ENCODE results near the gene SLC29A3.

SLC29A3 gene

GRCh38 chr10:71278691-71279588, 40.1 kb upstream of the SLC29A3 start:
- peaks cover 0 to 5% of the 10 kb centered on the region in 2 donors for H3K27me3 Mint-ChIP-seq
- no peaks in the 10 kb centered on the region for H3K4me1 Mint-ChIP-seq (ENCODE audit: low read depth in 2 of 2)
- no peak overlapping the region for H3K27ac Mint-ChIP-seq
- ATAC-seq (replicated peaks): no peak
- no peaks in the 10 kb centered on the region for H3K9me3 Mint-ChIP-seq
- H3K36me3 Mint-ChIP-seq (ENCODE audit: insufficient read depth): no peaks in the 10 kb centered on the region
- no peak overlapping the region for H3K4me3 Mint-ChIP-seq
- no peak for DNase-seq

DNA sequence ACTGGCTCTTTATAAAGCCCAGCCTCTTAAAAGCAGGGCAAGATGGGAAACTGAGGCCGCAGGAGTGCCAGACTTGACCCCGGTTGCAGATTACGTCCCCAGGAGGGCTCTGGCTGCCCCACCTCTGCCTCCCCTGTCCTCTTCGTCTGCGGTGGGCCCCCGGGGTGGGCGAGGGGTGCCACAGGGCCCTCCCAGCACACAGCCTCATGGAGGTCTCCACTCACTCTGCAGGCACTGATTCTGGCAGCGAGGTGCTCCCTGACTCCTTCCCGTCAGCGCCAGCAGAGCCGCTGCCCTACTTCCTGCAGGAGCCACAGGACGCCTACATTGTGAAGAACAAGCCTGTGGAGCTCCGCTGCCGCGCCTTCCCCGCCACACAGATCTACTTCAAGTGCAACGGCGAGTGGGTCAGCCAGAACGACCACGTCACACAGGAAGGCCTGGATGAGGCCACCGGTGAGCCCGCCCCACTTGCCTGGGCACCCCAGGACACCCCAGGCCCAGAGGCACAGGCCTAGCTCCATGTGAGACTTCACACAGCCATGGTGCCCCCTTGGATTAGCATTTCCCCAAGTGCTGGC, 39.4 kb upstream of the SLC29A3 start:
- Mint-ChIP-seq H3K9me3 (no peaks in the 10 kb centered on the region), H3K27me3 (peaks cover 0 to 9% of the 10 kb centered on the region in 2 donors), H3K4me3 (no peak overlapping the region), H3K4me1 (ENCODE audit: low read depth in 2 of 2) (no peaks in the 10 kb centered on the region), H3K27ac (no peak overlapping the region), H3K36me3 (ENCODE audit: insufficient read depth) (no peaks in the 10 kb centered on the region)
- DNase-seq (no peak), ATAC-seq (replicated peaks) (no peak)

DNA sequence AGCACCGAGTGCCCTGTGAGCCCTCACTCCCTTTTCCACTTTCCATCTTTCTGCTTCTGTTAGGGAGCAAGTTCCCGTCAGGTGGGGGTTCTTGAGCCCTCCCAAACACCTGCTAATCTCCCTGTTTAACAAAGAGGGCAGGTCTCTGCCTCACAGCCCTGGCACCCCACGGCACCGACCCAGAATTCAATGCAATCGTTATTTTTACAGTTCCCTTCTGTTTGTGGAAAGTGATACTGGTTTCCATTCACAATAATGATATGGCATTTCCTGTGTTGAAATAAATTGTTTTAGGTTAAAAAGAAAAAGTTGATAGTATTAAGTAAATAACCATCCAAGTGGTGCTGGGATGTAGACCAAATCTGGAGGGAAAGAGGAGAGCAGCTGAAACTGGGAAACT, 38.8 kb upstream of the SLC29A3 start:
- Mint-ChIP-seq H3K36me3 (ENCODE audit: insufficient read depth) (no peaks in the 10 kb centered on the region), H3K4me1 (ENCODE audit: low read depth in 2 of 2) (no peaks in the 10 kb centered on the region), H3K27ac (no peak overlapping the region), H3K27me3 (peaks cover 0 to 9% of the 10 kb centered on the region in 2 donors), H3K9me3 (no peaks in the 10 kb centered on the region), H3K4me3 (no peak overlapping the region)
- ATAC-seq (replicated peaks) (no peak), DNase-seq (no peak)

GRCh38 chr10:71280825-71281224, 38.2 kb upstream of the SLC29A3 start:
- DNase-seq (no peak), ATAC-seq (replicated peaks) (no peak)
- H3K27me3 Mint-ChIP-seq: peaks cover 0 to 9% of the 10 kb centered on the region in 2 donors
- no peaks in the 10 kb centered on the region for H3K36me3 Mint-ChIP-seq (ENCODE audit: insufficient read depth)
- H3K9me3 Mint-ChIP-seq: no peaks in the 10 kb centered on the region
- no peaks in the 10 kb centered on the region for H3K4me1 Mint-ChIP-seq (ENCODE audit: low read depth in 2 of 2)
- H3K27ac Mint-ChIP-seq: peak overlapping the region in 1 of 2 donors; percentile 3
- no peak overlapping the region for H3K4me3 Mint-ChIP-seq

GRCh38 chr10:71281646-71282322, 37.3 kb upstream of the SLC29A3 start:
- Mint-ChIP-seq H3K27ac (no peak overlapping the region), H3K27me3 (peaks cover 0 to 9% of the 10 kb centered on the region in 2 donors), H3K36me3 (ENCODE audit: insufficient read depth) (no peaks in the 10 kb centered on the region), H3K4me1 (ENCODE audit: low read depth in 2 of 2) (no peaks in the 10 kb centered on the region), H3K4me3 (no peak overlapping the region), H3K9me3 (no peaks in the 10 kb centered on the region)
- no peak for DNase-seq
- no peak for ATAC-seq (replicated peaks)

GRCh38 chr10:71282323-71282680, 36.8 kb upstream of the SLC29A3 start:
- Mint-ChIP-seq H3K36me3 (ENCODE audit: insufficient read depth) (no peaks in the 10 kb centered on the region), H3K4me3 (no peak overlapping the region), H3K27ac (no peak overlapping the region), H3K27me3 (peaks cover 0 to 9% of the 10 kb centered on the region in 2 donors), H3K9me3 (no peaks in the 10 kb centered on the region), H3K4me1 (ENCODE audit: low read depth in 2 of 2) (no peaks in the 10 kb centered on the region)
- DNase-seq: no peak
- ATAC-seq (replicated peaks): no peak

DNA sequence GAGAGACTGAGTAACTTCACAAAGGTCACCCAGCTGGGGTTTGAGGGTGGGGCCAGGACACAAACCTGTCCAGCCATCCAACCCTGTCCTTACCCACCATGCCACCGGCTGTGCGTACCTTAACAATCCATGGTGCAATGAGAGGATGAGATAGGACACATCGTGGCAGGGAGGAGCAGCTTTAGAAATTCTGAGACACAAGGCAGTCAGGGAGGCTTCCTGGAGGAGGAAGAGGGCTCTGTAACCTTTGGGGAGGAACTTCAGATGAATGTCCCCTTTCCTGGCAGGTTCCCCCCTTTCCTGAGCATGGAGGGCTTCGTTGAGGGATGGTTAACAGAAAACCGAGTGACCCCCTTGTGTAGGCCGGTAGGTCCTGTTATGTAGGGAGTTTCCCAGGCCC, 35.6 kb upstream of the SLC29A3 start:
- no peak overlapping the region for H3K27ac Mint-ChIP-seq

GRCh38 chr10:71283876-71284275, 35.2 kb upstream of the SLC29A3 start:
- H3K27ac Mint-ChIP-seq: no peak overlapping the region
- peaks cover 0 to 21% of the 10 kb centered on the region in 2 donors for H3K27me3 Mint-ChIP-seq
- H3K4me3 Mint-ChIP-seq: no peak overlapping the region
- no peaks in the 10 kb centered on the region for H3K4me1 Mint-ChIP-seq (ENCODE audit: low read depth in 2 of 2)
- H3K36me3 Mint-ChIP-seq (ENCODE audit: insufficient read depth): no peaks in the 10 kb centered on the region
- H3K9me3 Mint-ChIP-seq: no peaks in the 10 kb centered on the region
- DNase-seq (no peak), ATAC-seq (replicated peaks) (no peak)

More for the DNA sequence above, 35.6 kb upstream of the SLC29A3 start:
- H3K9me3 Mint-ChIP-seq: no peaks in the 10 kb centered on the region
- H3K4me1 Mint-ChIP-seq (ENCODE audit: low read depth in 2 of 2): no peaks in the 10 kb centered on the region
- H3K4me3 Mint-ChIP-seq: no peak overlapping the region
- H3K27me3 Mint-ChIP-seq: peaks cover 0 to 17% of the 10 kb centered on the region in 2 donors
- no peak for DNase-seq
- ATAC-seq (replicated peaks): no peak
- no peaks in the 10 kb centered on the region for H3K36me3 Mint-ChIP-seq (ENCODE audit: insufficient read depth)

- Mint-ChIP-seq H3K27ac (no peak overlapping the region), H3K4me1 (ENCODE audit: low read depth in 2 of 2) (no peaks in the 10 kb centered on the region), H3K36me3 (ENCODE audit: insufficient read depth) (no peaks in the 10 kb centered on the region), H3K9me3 (no peaks in the 10 kb centered on the region), H3K4me3 (no peak overlapping the region), H3K27me3 (peaks cover 0 to 21% of the 10 kb centered on the region in 2 donors)
- no peak for ATAC-seq (replicated peaks)
- DNase-seq: no peak
Observed at GRCh38 chr10:71284544-71285179, 34.4 kb upstream of the SLC29A3 start.

- ATAC-seq (replicated peaks) (peak; percentile 42), DNase-seq (no peak)
- H3K27ac Mint-ChIP-seq: no peak overlapping the region
- peaks cover 0 to 21% of the 10 kb centered on the region in 2 donors for H3K27me3 Mint-ChIP-seq
- no peaks in the 10 kb centered on the region for H3K9me3 Mint-ChIP-seq
- H3K36me3 Mint-ChIP-seq (ENCODE audit: insufficient read depth): no peaks in the 10 kb centered on the region
- H3K4me3 Mint-ChIP-seq: no peak overlapping the region
- H3K4me1 Mint-ChIP-seq (ENCODE audit: low read depth in 2 of 2): no peaks in the 10 kb centered on the region
Observed at GRCh38 chr10:71285180-71285545, 33.9 kb upstream of the SLC29A3 start.

DNA sequence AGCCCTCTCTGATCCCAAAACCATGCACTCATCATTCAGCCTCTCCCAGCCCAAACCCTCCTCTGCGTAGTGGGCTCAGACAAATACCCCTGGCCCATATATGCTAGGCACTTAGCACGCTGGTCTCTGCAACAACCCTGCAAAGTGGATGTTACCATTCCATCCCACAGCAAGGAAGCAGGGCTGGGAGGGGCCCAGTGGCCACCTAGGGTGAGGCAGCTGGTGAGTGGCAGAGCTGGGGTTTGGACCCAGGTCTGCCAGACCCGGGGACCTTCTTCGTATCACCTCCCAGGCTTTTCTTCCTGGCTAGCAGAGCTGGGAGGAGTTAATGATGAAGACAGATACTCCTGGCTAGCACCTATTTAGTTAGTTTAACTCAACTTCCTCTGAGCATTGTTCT, 33.1 kb upstream of the SLC29A3 start:
- Mint-ChIP-seq H3K27ac (no peak overlapping the region), H3K36me3 (ENCODE audit: insufficient read depth) (no peaks in the 10 kb centered on the region), H3K9me3 (no peaks in the 10 kb centered on the region), H3K4me1 (ENCODE audit: low read depth in 2 of 2) (no peaks in the 10 kb centered on the region), H3K4me3 (no peak overlapping the region), H3K27me3 (peaks cover 0 to 21% of the 10 kb centered on the region in 2 donors)
- no peak for DNase-seq
- no peak for ATAC-seq (replicated peaks)

DNA sequence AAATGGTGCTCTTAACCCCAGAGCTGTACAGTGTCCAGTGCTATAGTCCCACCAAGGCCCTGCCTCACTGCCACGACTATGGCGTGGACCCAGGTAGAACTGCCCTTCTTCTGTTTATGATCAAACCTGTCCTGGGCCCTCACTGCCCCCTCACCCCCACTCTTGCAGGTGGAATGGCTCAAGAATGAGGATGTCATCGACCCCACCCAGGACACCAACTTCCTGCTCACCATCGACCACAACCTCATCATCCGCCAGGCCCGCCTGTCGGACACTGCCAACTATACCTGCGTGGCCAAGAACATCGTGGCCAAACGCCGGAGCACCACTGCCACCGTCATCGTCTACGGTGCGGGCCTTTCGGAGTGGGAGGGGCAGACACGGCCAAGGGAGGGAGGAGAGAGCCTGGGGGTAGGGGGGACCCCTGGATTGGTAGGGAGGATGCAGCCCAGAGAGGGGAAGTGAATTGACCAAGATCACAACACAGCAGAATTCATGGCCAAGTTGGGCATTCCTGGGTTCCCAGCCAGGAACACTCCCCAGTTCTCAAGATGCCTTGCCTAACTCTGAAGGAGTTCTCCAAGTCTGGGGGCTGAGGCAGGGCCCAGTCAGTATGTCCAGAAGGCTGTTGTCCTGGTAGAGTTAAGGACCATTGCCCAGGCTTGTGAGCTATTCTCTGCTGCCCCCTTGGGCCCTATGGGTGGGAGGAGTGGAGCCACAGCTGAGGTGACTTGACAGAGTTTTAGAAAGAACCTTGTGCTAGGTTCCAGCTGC, 32.4 kb upstream of the SLC29A3 start:
- no peaks in the 10 kb centered on the region for H3K36me3 Mint-ChIP-seq (ENCODE audit: insufficient read depth)
- DNase-seq (no peak), ATAC-seq (replicated peaks) (no peak)
- H3K4me1 Mint-ChIP-seq (ENCODE audit: low read depth in 2 of 2): no peaks in the 10 kb centered on the region
- peaks cover 0 to 21% of the 10 kb centered on the region in 2 donors for H3K27me3 Mint-ChIP-seq
- H3K4me3 Mint-ChIP-seq: no peak overlapping the region
- H3K27ac Mint-ChIP-seq: no peak overlapping the region
- no peaks in the 10 kb centered on the region for H3K9me3 Mint-ChIP-seq

DNA sequence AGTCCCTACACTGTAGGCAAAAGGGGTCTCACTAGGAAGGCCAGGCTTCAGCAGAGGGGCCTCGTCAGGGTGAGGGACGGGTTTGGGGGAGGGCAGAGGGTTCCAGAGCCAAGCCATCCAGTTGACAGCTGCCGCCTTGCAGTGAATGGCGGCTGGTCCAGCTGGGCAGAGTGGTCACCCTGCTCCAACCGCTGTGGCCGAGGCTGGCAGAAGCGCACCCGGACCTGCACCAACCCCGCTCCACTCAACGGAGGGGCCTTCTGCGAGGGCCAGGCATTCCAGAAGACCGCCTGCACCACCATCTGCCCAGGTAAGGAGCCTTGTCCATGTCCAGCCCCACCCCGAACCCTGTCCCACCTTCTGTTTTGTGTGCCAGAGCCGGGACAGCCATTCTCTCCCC, 31.6 kb upstream of the SLC29A3 start:
- H3K27ac Mint-ChIP-seq: no peak overlapping the region
- DNase-seq: no peak
- no peaks in the 10 kb centered on the region for H3K4me1 Mint-ChIP-seq (ENCODE audit: low read depth in 2 of 2)
- H3K9me3 Mint-ChIP-seq: no peaks in the 10 kb centered on the region
- H3K36me3 Mint-ChIP-seq (ENCODE audit: insufficient read depth): no peaks in the 10 kb centered on the region
- peaks cover 0 to 26% of the 10 kb centered on the region in 2 donors for H3K27me3 Mint-ChIP-seq
- H3K4me3 Mint-ChIP-seq: no peak overlapping the region
- no peak for ATAC-seq (replicated peaks)

Data from effector memory CD8-positive, alpha-beta T cell (primary cell).